ENCODE results near the gene KPNA5.

- TF ChIP-seq CTCF (IDR thresholded peaks at IDR 0.05), result no peak
- no peak for TF ChIP-seq POLR2A (IDR thresholded peaks at IDR 0.05)
Measured at GRCh38 chr6:116714296-116714695, 33.3 kb downstream of the KPNA5 start.

Measured in right lobe of liver (tissue), 4 donors.